HepG2 (cell line): Measurements from ENCODE around the gene TBC1D12. TPM values are rescaled to one million over a fixed set of nuclear protein-coding genes. Genes with fewer than 3 reads are reported as not detected.

Experiments
- KDM4B ChIP-seq: sonication (generic); formaldehyde crosslinking; IDR thresholded peaks from 2 replicates; pipeline ENCODE4 v1.4.0; 2020; ENCODE audit warnings: missing genetic modification reagents
- KMT2B ChIP-seq: IDR thresholded peaks from 2 replicates; pipeline ENCODE4 v1.6.1; 2016; ENCODE audit warnings: missing genetic modification reagents, missing compliant biosample characterization
- MATR3 ChIP-seq: sonication (generic); formaldehyde crosslinking; IDR thresholded peaks from 2 replicates; pipeline ENCODE4 v1.4.0; 2020; ENCODE audit warnings: missing genetic modification reagents
- MLLT10 ChIP-seq: sonication (generic); formaldehyde crosslinking; IDR thresholded peaks from 2 replicates; pipeline ENCODE4 v1.4.0; 2020; ENCODE audit warnings: missing genetic modification reagents
- MYC ChIP-seq: sonication (generic); formaldehyde crosslinking; IDR thresholded peaks from 2 replicates; pipeline ENCODE4 v1.9.0; 2021; ENCODE audit warnings: missing genetic modification reagents, borderline replicate concordance
- MYPOP ChIP-seq: sonication (generic); formaldehyde crosslinking; IDR thresholded peaks from 2 replicates; pipeline ENCODE4 v1.8.1; 2023; ENCODE audit warnings: mild to moderate bottlenecking, moderate library complexity, missing genetic modification reagents
- NCOR1 ChIP-seq: fragments of 200-600 bp; sonication (generic); IDR thresholded peaks from 2 replicates; pipeline ENCODE4 v1.7.0; 2017; ENCODE audit warnings: antibody characterized with exemption, low read length, borderline replicate concordance
- NFATC3 ChIP-seq: sonication (generic); formaldehyde crosslinking; IDR thresholded peaks from 2 replicates; pipeline ENCODE4 v1.5.1; 2020; ENCODE audit warnings: mild to moderate bottlenecking, missing genetic modification reagents
- PLRG1 ChIP-seq: fragments of 450-650 bp; conservative IDR thresholded peaks from 2 replicates; pipeline ENCODE4 v1.6.1; 2016
- RNF2 ChIP-seq: fragments of 450-650 bp; conservative IDR thresholded peaks from 2 replicates; pipeline ENCODE4 v1.6.1; 2016; ENCODE audit warnings: low read depth
- TBX3 ChIP-seq: fragments of 450-650 bp; IDR thresholded peaks from 2 replicates; pipeline ENCODE4 v1.6.1; 2017; ENCODE audit warnings: antibody characterized with exemption, mild to moderate bottlenecking, inconsistent platforms, borderline replicate concordance
- ZBTB43 ChIP-seq: sonication (generic); formaldehyde crosslinking; conservative IDR thresholded peaks from 2 replicates; pipeline ENCODE4 v1.4.0; 2020; ENCODE audit warnings: missing genetic modification reagents
- ZC3H13 ChIP-seq: sonication (generic); formaldehyde crosslinking; IDR thresholded peaks from 2 replicates; pipeline ENCODE4 v1.8.1; 2023; ENCODE audit warnings: mild to moderate bottlenecking, missing genetic modification reagents, moderate library complexity
- ZFYVE20 ChIP-seq: sonication (generic); formaldehyde crosslinking; IDR thresholded peaks from 2 replicates; pipeline ENCODE4 v1.8.0; 2023; ENCODE audit warnings: low read depth, mild to moderate bottlenecking, moderate library complexity, missing genetic modification reagents, borderline replicate concordance
- ZNF253 ChIP-seq: sonication (generic); formaldehyde crosslinking; IDR thresholded peaks from 2 replicates; pipeline ENCODE4 v1.8.0; 2022; ENCODE audit warnings: mild to moderate bottlenecking, missing genetic modification reagents, borderline replicate concordance
- ZNF496 ChIP-seq: sonication (generic); formaldehyde crosslinking; IDR thresholded peaks from 2 replicates; pipeline ENCODE4 v1.8.1; 2023; ENCODE audit warnings: mild to moderate bottlenecking, moderate library complexity, missing genetic modification reagents; ENCODE audit not compliant: insufficient replicate concordance
- ZNF589 ChIP-seq: sonication (generic); formaldehyde crosslinking; conservative IDR thresholded peaks from 2 replicates; pipeline ENCODE4 v1.8.0; 2022; ENCODE audit warnings: mild to moderate bottlenecking, moderate library complexity, missing genetic modification reagents
- ZNF687 ChIP-seq: sonication (generic); formaldehyde crosslinking; IDR thresholded peaks from 2 replicates; pipeline ENCODE4 v1.5.1; 2020; ENCODE audit warnings: mild to moderate bottlenecking, missing genetic modification reagents, moderate library complexity
- ZNF770 ChIP-seq: sonication (generic); formaldehyde crosslinking; IDR thresholded peaks from 2 replicates; pipeline ENCODE4 v1.5.0; 2020; ENCODE audit warnings: mild to moderate bottlenecking, missing genetic modification reagents
- ZNF792 ChIP-seq: IDR thresholded peaks from 2 replicates; pipeline ENCODE4 v1.6.1; 2016
- polyA plus RNA-seq, 8 experiments: library from polyadenylated mRNA; depleted of rRNA in 3 of 8; stranded (reverse) in 7 of 8; unstranded in 1 of 8; fragments of >200 nt; fragmentation: Illumina TruSeq in 4 of 8; extraction: Trizol in 4 of 8; gene quantifications; 2 replicates each; pipeline versions ENCODE4 v1.2.1 to v1.2.3, GENCODE V29; 2011 to 2016; ENCODE audit warnings: low read depth in 4 of 8, missing spikeins in 1 of 8, mixed read lengths in 1 of 8; ENCODE audit not compliant: insufficient read depth in 1 of 8
- total RNA-seq, 5 experiments: library from RNA; depleted of rRNA; stranded (reverse); fragments of >200 nt; fragmentation: Illumina TruSeq; extraction: Trizol; gene quantifications; 2 replicates each; pipeline ENCODE4 v1.2.3, GENCODE V29; 2016; ENCODE audit warnings: low read depth in 1 of 5

Gene TBC1D12
- total and polyA plus RNA-seq, 2 of the 13 experiments (the other 11 are each of a cell fraction or from before 2014, with no cell fraction given) = 5.7 to 6.2 TPM

- TF ChIP-seq ZNF496 (CRISPR knock-in tag) = no peak
- TF ChIP-seq ZNF687 = peak; percentile 85
- TF ChIP-seq KDM4B = peak; percentile 81; the same call in 1 of the 2 replicates
- no peak for TF ChIP-seq PLRG1
- TF ChIP-seq ZNF253 (CRISPR knock-in tag) = no peak
- no peak; the same call in 1 of the 2 replicates for TF ChIP-seq NFATC3
- TF ChIP-seq MATR3 (CRISPR knock-in tag) = no peak
- TF ChIP-seq KMT2B = peak; percentile 90
- no peak for TF ChIP-seq MLLT10
- no peak for TF ChIP-seq NCOR1
- peak; percentile 49 for TF ChIP-seq ZNF792 (CRISPR knock-in tag)
- peak; percentile 81; the same call in 1 of the 2 replicates for TF ChIP-seq MYC (CRISPR knock-in tag)
- 0 out of 2 replicates have a peak, but pooled peaks have one; percentile 39 for TF ChIP-seq ZBTB43
- TF ChIP-seq ZNF770 (CRISPR knock-in tag) = peak; percentile 90
- TF ChIP-seq ZNF589 (CRISPR knock-in tag) = peak; percentile 85; the same call in 1 of the 2 replicates
- TF ChIP-seq RNF2 = no peak
- TF ChIP-seq ZFYVE20 (CRISPR knock-in tag) = no peak
- peak; percentile 85; the same call in 1 of the 2 replicates for TF ChIP-seq ZC3H13
- no peak for TF ChIP-seq TBX3
- peak; percentile 54; the same call in 1 of the 2 replicates for TF ChIP-seq MYPOP (CRISPR knock-in tag)
These were observed at the start of gene TBC1D12 (continued) for GRCh38 chr10:94402204-94402842.
